ENCODE measurements around the gene SUGCT.
"Not testable (repeated sequence)": the region's sequence is repeated elsewhere in the genome, so short reads cannot be mapped to it uniquely, and the experiment has no call there.

SUGCT gene

DNA sequence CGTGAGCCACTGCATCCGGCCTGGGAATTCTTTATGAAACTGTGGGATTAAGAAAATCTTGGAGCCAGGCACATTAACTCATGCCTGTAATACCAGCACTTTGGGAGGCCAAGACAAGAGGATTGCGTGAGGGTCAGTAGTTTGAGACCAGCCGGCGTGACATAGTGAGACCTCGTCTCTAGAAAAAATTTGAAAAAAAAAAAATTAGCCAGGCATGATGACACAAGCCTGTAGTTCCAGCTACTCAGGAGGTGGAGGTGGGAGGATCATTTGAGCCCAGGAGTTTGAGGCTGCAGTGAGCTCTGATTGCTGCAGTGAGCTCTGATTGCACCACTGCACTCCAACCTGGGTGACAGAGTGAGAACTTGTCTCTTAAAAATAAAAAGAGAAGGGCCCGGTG lies 69.8 kb downstream of the SUGCT start:
- FAIRE-seq: no peak

DNA sequence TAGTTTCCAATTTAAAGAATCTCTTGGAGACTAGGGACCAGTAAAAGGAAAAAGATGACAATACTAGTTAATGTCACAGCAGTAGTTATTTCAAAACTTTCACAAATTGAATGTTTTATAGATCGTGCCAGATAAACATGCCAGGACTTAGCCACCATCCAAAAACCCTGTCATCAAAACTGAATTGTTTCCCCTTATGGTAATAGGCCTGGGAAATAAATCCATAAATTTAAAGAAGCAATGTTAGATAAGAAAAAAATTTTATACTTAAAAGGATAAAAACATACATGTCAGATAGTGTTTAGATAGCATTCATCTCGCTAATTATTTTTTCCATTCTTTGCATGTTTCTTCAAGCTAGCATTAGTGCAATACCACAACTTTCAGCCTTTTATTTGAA lies 71.2 kb downstream of the SUGCT start:
- FAIRE-seq: no peak

DNA sequence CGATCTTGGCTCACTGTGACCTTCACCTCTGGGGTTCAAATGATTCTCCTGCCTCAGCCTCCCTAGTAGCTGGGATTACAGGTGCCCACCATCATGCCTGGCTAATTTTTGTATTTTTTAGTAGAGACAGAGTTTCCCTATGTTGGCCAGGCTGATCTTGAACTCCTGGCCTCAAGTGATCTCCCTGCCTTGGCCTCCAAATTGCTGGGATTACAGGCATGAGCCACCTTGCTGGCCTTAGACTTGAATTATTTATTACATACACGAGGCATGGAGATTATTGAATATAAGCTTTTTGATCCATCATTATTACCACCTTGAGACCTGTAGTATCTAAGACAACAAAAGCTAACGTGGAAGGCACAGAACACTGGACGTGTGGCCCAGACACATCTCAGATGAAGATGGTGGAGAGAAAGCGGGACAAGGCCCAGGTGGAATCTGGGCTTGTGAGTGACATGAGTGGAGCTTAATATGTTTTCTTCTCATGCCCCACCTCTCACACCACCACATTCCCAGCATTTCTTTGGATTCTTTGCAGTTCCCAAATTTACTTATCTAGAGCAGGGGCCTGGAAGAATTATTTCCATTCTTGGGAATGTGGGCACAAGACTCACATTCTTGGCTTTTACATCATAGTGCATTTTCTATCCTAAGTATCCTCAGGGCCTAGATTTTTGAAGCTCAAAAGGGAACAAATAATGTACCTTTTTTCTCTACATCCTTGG lies 76.6 kb downstream of the SUGCT start:
- no peak for FAIRE-seq

DNA sequence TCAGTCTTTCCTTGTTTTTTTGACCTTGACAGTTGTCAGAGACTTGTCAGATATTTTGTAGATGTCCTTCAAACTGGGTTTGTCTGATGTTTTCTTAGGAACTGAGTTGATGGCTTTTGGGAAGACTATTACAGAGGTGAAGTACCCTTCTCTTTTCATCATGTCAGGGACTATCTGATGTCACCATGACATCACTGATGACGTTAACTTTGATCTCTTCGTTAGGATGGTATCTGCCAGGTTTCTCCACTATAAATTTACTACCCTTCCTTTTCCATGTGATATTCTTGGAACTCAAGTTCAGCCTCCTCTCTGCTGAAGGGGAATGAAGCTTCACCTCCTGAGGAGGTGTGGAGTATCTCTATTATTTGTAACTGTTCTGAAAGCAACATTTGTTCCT lies 78.5 kb downstream of the SUGCT start:
- FAIRE-seq: no peak

DNA sequence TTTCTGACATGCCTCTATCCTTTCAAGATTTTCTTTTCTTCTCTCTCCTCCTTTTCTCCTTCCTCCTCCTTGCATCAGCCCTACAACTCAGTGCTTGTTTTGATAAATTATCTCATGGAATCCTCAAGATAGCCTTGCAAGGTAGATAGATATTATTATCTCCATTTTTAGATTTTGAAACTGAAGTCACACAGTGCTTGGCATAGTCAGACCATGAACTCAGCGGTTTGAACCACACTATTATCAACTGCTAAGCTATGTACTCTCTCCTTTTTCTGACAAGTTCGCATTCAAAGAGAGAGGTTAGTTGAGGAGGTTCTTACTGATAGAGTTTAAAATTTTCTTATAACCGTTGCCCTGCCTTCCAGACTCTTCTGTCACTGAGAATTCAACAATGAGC lies 79.1 kb downstream of the SUGCT start:
- no peak for FAIRE-seq

DNA sequence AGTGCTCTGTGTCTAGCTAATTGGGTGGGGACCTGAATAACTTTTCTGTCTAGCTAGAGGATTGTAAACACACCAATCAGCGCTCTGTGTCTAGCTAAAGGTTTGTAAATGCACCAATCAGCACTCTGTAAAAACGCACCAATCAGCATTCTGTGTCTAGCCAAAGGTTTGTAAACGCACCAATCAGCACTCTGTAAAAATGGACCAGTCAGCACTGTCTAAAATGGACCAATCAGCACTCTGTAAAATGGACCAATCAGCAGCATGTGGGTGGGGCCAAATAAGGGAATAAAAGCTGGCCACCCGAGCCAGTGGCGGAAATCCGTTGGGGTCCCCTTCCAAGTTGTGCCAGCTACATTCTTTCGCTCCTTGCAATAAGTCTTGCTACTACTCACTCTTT lies 83.8 kb downstream of the SUGCT start:
- not testable (repeated sequence) for FAIRE-seq

DNA sequence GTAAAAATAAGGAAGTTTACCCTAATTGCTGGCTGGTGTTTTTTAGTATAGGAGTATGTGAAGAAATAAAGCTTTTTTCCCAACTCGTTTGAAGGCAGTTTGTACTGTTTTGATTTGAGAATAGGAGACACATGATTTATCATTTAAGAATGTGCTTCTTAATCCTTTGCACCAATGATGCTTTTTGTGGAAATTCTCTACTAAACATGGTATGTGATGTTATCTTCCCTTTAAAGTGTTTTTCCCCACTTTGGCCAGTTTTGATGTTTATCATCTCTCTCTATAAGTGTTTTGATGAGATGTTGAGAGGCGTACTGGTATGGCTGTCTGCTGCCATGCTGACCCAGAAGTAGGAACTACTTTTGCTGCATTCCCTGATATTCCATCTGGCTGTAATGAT lies 85.1 kb downstream of the SUGCT start:
- FAIRE-seq: no peak

DNA sequence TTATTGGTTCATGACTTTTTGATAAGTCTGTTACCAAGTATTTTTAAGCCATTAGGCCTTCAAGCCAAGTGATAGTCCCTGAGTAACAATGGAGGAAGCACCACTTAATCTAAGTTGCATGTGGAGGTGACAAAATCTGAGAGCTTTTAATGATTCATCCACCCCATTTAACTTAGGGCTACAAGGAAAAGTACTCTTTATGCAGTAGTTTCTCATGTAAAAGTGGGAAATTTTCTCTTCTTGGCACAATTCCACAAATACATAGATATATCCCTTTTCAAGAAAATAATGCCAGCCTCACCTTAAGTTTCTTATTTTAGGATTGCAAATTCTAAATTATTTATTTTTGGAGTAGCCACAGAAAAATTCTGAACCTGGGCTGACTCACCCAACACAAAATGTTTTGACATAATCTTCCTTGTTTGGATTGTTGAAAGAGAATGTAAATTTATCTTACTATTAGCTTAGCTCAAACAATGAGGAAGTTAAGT lies 85.7 kb downstream of the SUGCT start:
- FAIRE-seq: no peak

DNA sequence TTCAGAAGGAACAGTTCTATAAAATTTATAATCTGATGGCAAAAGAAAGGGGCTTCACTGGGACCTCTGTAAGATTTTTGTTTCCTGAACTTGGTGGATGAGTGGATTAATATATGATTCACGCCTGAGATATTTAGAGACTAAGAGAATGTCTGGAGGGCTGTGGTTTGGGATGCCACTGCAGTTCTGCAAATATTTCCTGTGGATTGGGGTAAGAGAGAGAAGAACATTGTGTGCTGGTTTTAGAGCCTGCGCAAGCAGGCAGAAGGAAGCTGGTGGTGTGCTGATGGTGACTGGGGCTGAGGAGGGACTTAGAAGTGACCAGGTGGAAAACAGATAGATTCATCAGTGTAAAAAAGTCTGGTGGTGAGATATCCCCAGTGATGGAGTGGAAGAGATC lies 87.0 kb downstream of the SUGCT start:
- no peak for FAIRE-seq

DNA sequence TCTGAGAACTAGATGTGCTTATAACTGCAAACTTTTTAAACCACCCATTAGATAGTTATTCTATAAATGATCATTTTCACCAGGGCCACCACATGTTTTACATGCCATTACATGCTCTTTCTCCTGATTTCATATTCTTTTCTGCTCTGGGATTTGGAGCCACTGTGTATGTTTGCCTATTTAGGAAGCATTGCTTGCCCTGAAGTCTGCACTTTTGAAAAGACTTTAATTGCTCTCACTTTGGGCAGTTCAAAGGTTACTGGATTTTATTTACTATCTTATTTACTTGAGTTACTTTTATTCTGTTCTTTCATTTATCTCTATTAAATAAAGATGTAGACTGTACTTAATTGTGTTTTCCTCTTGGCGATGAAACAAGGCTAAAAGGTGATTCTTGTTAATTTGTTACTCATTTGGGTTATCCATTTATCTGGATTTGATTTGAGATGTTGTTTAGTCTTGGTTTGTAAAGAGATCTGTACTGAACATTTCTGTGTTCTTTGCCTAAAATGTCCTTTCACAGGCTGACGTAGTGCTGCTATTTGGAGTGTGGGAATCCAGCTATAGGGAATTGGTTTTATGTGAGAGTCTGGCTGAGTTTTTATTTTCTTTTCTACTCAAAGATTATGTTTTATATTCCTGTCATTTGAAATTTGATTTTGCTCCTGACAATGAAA lies 88.8 kb downstream of the SUGCT start:
- FAIRE-seq: no peak

DNA sequence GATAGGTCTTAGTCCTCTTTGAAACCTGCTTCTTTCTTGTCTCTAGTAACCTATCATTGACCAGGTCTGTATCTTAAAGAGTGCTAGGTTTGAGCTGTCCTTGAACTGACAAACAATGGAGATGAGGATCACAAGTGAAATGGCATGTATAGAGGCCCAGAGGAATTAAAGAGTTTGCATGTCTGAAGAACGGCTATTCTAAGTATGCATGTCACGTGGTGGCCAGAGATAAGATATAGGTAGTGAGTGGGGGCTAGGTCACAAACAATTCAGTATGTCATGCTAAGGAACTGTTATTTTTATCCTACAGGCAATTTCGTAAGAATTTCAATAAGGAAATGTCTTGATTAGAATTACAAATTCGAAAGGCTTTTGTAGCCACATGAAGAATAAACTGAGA lies 95.3 kb downstream of the SUGCT start:
- no peak for FAIRE-seq

DNA sequence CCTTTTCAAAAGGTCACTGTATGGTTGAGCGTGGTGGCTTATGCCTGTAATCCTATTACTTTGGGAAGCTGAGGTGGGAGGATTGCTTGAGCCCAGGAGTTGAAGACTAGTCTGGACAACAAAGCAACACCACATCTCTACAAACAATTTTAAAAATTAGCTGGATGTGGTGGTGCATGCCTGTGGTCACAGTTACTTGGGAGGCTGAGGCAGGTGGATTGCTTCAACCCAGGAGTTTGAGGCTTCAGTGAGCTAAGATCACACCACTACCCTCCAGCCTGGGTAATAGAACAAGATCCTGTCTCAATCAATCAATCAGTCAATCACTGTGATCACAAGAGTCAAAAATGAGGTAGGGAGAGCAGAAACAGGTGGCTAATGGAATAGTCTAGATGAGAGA lies 97.0 kb downstream of the SUGCT start:
- no peak for FAIRE-seq

DNA sequence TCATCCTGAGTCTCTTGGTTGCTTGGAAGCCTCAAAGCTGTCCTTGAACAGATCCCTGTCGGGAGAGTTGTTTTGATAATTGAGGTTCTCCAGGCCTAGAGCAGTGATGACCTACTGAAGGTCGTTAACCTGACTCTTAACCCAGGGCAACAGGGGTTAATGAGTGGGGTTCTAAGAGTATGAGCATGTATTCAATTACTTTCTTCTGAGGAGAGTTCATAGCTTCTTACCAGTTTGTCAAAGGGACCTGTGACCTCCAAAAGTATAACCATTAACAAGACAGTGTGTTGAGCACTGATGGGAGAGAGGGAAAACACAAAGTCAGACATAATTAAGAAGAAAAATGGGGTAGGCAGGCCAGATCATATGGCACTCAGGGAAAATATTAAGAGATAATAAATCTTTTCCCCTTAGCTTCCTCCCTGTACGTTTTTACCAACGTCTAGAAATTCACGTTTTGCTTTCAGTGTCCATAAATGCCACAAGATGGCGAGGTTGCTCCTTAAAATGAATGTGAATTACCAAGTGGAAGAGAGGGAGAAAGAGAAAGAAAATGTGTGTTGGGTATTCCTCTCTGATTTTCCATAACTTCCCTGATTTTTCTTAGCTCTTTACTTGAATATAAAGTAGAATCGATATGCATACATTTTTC lies 97.6 kb downstream of the SUGCT start:
- peak; percentile 93 for FAIRE-seq

DNA sequence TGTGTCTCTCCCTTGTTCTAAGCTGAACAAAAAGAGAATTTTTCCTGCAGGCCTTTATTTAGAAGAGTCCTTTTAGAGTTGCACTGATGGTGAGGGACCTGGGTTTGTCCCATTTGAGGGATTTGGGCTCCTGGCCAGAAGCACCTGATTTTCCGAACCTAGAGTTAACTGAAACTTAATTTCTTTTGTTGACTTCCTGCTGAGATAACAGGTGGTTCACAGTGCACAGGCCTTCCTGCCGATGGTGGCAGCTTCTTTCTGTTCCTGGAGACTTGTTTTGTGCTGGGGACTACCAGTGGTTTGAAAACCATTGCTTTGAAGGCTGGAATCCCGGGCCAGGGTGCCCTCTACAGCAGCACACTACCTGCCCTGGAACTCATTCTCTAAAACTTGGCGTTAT lies 99.2 kb downstream of the SUGCT start:
- FAIRE-seq: no peak

DNA sequence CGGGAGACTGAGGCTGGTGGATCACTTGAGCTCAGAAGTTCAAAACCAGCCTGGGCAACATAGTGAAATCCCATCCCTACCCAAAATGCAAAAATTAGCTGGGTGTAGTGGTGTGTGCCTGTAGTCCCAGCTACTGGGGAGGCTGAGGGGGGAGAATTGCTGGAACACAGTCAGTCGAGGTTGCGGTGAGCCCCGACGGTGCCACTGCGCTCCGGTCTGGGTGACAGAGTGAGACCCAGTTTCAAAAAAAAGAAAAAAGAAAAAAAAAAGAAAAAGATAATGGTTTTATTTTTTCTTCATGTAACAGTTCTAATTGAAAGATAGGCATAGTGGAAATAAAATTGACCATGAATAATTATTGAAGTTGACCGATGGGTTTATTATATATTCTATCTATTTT lies 99.9 kb downstream of the SUGCT start:
- FAIRE-seq: no peak

DNA sequence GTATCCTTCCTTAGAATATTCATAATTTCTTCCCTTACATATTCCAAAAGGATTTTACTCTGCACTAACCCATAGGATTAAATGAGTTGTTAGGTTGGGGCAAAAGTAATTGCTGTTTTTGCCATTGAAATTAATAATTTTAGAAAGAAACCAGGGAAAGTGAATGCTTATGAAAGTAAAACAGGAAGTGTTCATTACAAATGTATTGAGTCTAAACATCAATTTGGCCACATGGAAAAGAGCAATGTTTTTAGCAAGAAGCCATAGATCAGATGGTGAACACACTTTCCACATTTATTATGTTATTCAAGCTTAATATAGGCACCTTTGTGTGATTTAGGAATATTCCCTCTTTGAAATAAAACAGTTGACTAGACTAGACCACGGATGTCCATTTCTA lies 102.9 kb downstream of the SUGCT start:
- FAIRE-seq: no peak

DNA sequence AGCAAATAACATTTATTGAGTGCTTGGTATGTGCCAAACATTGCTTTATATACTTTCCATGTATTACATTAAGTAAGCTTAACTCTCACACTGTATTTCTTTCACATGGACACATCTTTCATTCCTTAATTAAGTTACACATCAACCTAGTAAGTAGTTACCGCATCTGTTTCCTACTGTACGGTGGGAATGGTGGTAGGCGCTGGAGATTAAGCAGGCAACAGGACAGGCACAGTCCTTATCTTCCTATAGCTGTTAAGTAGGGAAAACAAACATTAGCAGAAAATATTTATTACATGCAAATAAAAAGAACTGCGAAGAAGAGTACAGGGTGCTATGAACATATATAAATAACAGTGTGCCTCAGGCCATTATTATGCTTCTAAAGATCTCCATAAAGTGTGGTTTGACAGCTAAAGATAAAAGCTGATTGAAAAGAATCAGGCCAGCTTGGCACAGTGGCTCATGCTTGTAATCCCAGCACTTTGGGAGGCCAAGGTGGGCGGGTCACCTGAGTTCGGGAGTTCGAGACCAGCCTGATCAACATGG lies 105.0 kb downstream of the SUGCT start:
- no peak for FAIRE-seq

DNA sequence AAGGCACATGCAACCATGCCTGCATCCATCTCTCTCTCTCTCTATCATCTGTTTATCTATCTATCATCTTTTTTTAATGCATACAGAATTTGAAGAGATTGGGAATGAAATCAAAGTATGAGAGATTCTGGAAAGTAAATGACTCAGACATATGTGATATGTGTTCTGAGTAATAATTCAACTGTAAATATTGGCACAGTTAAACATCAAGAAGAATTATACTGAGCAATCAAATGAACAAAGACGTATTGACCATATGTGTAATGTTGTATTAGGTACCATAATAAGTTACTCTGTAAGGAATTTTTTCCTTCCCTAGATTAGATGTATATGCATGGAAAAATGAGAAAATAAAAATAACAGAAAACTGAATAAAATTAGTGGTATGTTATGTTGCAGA lies 108.3 kb downstream of the SUGCT start:
- no peak for FAIRE-seq

DNA sequence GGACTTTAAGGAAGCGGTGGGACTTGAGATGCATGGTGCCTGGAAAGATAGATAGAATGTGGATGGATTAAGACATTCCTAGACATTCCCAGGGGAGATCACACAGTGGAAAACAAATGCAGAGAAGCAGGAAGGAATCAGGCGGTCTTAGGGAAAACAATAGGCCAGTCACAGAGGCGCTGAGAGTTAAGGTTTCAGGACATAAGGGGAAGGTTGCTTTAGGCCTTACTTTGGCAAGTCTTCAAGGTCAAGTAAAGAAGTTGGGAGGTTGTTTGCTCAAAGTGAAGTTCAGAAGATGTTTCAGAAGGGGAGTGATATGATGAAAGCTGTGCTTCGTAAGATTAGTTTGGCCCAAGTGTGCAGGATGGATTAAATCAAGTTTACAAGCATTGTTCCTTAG lies 109.4 kb downstream of the SUGCT start:
- FAIRE-seq: no peak

DNA sequence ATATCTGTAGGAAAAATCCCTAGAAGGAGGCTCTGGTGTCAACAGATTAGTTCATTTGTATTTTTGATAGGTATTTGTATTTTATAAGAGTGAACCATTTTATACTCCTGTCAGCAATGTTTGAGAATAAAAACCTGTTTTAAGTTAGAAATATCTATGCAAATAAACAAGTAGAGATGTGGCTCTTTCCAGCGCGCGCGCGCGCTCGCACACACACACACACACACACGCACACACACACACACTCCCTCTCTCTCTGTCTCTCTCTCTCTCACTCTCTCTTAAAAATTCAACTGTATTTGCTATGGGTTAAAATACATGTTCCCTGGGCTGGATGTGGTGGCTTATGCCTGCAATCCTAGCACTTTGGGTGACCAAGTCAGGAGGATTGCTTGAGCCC lies 113.9 kb downstream of the SUGCT start:
- FAIRE-seq: no peak

DNA sequence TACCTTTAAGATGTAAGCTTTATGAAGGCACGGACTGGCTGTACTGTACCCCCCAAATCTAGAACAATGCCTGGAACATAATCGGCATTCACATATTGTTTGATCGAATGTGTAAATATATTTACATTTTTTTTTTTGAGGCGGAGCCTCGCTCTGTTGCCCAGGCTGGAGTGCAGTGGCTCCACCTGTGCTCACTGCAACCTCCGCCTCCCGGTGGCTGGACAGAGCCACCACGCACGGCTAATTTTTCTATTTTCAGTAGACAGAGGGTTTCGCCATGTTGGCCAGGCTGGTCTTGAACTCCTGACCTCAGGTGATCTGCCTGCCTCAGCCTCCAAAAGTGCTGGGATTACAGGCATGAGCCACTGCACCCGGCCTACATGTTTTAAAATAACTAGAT lies 118.6 kb downstream of the SUGCT start:
- FAIRE-seq: not testable (repeated sequence)

DNA sequence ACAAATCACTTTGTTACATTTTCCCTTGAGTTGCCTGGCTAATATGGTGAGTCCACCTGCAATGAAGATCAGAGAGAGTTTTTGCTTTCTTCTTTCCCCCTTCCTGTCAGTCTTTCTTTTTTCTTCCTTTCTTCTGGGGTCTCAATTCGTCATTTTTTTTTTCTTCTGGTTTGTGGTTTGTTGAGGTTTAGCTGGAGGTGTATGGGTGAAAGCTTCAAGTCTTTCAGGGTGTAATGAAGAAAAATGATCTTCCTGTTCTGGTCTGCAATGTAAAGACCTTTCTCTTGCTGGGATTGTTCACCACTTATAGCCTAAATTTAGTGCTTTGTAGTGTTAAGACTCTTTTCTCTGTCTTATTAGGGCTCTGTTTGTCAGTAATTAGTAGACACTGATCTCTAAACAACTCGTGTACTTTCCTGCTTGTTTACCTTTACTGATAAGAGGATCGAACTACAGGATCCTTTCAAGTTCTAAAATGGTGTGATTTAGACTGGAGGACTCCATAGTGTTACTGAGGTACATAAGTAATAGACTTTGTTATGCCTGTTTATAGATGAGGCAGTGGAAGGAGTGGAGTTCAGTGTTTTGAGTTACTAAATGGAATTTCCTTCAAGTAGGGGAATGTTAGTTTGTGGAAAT lies 129.1 kb downstream of the SUGCT start:
- no peak for FAIRE-seq

DNA sequence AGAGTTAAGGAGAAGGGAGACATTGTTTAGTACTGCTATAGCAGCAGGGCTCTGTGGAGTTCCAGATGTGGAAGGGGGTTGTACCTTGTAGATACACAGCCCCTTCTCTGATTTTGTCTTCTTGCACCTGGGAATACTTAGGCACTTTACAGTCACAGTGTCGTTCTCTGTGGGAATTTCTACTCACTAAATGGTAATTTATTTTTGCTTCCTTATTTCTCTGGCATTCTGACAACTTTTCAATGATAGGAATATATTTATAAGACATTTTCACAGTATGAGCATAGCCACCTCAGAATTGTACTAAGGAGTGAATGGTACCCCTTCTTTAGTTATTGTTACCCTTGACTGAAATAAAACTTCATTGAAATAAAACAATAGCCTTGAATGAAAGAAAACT lies 132.8 kb downstream of the SUGCT start:
- FAIRE-seq: no peak
